ENCODE results near the gene COX6A1.

DNA sequence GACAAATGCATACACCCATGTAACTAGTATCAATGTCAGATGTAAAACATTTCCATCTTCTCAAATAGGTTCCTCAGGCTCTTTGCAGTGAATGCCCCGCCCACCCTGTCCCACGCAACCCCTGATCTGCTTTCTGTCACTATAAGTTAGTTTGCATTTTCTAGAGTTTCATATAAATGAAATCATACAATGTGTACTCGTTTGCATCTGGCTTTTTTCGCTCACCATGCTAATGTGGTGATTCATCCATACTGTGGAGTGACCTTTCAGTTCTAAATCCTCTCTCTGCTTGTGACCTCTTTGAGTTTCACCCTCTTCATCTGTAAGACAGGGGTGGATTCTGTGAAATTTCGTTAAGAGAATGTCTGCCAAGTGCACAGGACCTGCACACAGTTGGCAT, 38.4 kb upstream of the COX6A1 start:
- TF ChIP-seq, protein P1, sequence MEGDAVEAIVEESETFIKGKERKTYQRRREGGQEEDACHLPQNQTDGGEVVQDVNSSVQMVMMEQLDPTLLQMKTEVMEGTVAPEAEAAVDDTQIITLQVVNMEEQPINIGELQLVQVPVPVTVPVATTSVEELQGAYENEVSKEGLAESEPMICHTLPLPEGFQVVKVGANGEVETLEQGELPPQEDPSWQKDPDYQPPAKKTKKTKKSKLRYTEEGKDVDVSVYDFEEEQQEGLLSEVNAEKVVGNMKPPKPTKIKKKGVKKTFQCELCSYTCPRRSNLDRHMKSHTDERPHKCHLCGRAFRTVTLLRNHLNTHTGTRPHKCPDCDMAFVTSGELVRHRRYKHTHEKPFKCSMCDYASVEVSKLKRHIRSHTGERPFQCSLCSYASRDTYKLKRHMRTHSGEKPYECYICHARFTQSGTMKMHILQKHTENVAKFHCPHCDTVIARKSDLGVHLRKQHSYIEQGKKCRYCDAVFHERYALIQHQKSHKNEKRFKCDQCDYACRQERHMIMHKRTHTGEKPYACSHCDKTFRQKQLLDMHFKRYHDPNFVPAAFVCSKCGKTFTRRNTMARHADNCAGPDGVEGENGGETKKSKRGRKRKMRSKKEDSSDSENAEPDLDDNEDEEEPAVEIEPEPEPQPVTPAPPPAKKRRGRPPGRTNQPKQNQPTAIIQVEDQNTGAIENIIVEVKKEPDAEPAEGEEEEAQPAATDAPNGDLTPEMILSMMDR (conservative IDR thresholded peaks at IDR 0.05; ENCODE audit: low read depth, low read length): no peak
- no peak for TF ChIP-seq EZH2 (IDR thresholded peaks at IDR 0.05; ENCODE audit: low read length, unreplicated experiment)
- no peak for TF ChIP-seq EZH2phosphoT487 (IDR thresholded peaks at IDR 0.05; ENCODE audit: borderline replicate concordance, low read length)

Measured in PC-3 (cell line).